Body of pancreas (tissue), 4 donors: ENCODE measurements around the gene ANKRD61. TPM values are rescaled to one million over a fixed set of nuclear protein-coding genes. Genes with fewer than 3 reads are reported as not detected.

Experiments
- ATAC-seq: fragments of 150-250 bp; one replicate; pipeline ENCODE4 v1.9.1; 2016
- DNase-seq, 4 donors: peaks; one replicate each; pipeline ENCODE4 v3.0.0-alpha.2; 2019
- H3K27ac ChIP-seq, 4 donors: fragments of 200-600 bp; sonication (generic); 1 replicate in 3 of 4; 2 replicates in 1 of 4; pipeline versions ENCODE4 v1.5.1 to v1.6.1; 2016 to 2019; ENCODE audit warnings: mild to moderate bottlenecking in 1 of 4, mixed read lengths in 1 of 4, moderate library complexity in 1 of 4
- H3K27me3 ChIP-seq, 2 donors: fragments of 200-600 bp; sonication (generic); one replicate each; pipeline ENCODE4 v1.6.0; 2016; ENCODE audit warnings: mild to moderate bottlenecking in 1 of 2
- H3K36me3 ChIP-seq, 2 donors: fragments of 200-600 bp; sonication (generic); replicated peaks in 1 of 2; 2 replicates each; pipeline ENCODE4 v1.5.1; 2016; ENCODE audit warnings: low read depth in 2 of 2; ENCODE audit not compliant: insufficient read depth in 1 of 2
- H3K4me1 ChIP-seq: fragments of 200-600 bp; sonication (generic); one replicate; pipeline ENCODE4 v1.6.0; 2016
- H3K4me3 ChIP-seq, 2 donors: fragments of 200-600 bp; sonication (generic); 1 replicate in 1 of 2; 2 replicates in 1 of 2; pipeline ENCODE4 v1.5.1; 2016 to 2019
- H3K9me3 ChIP-seq, 3 donors: fragments of 200-600 bp; sonication (generic); 1 replicate in 2 of 3; 2 replicates in 1 of 3; pipeline ENCODE4 v1.5.1; 2016
- CTCF ChIP-seq, 7 experiments: fragments of 450-650 bp in 4 of 7; fragments of 200-600 bp in 3 of 7; sonication (generic) in 3 of 7; IDR thresholded peaks; one replicate each; pipeline ENCODE4 v1.5.1; 2016 to 2019; ENCODE audit warnings: antibody characterized with exemption in 7 of 7
- POLR2A ChIP-seq, 3 donors: fragments of 450-650 bp; IDR thresholded peaks; one replicate each; pipeline ENCODE4 v1.6.1; 2016; ENCODE audit warnings: antibody characterized with exemption in 3 of 3, mild to moderate bottlenecking in 2 of 3
- WGBS, 2 donors: methylation state at CpG; one replicate each; pipeline ENCODE4 v1.1.5; 2017; 5-methylcytosine and 5-hydroxymethylcytosine counted together
- intact Hi-C: fragments of 100-400 bp; cut with DNase I; formaldehyde crosslinking; loops from one replicate; pipeline ENCODE4 v1.15.1; 2023
- total RNA-seq, 2 donors: library from RNA; depleted of rRNA; stranded (reverse); fragments of >200 nt; gene quantifications; one replicate each; pipeline ENCODE4 v1.1.0, GENCODE V29; 2016

ANKRD61 gene
- total RNA-seq, 2 donors from 2014 or later: not detected

- ATAC-seq (peak; percentile 68), DNase-seq (peak; percentile 23 to 64 (median 42))
- Histone ChIP-seq H3K36me3 (peaks cover 0 to 44% of the 10 kb centered on the region in 2 donors), H3K27ac (peak overlapping the region in 2 of 4 donors; percentile 7 to 61), H3K27me3 (no peaks in the 10 kb centered on the region), H3K9me3 (no peaks in the 10 kb centered on the region), H3K4me3 (no peak overlapping the region), H3K4me1 (no peaks in the 10 kb centered on the region)
- 70 to 93% methylated on average over 5 to 22 of the region's 22 CpGs for WGBS, 2 donors
- intact Hi-C loops: no loop called here
- TF ChIP-seq POLR2A (IDR thresholded peaks at IDR 0.05) (no peak), CTCF (IDR thresholded peaks at IDR 0.05) (peak in 3 of 7 experiments; percentile 10 to 15 (median 13))
Observed at GRCh38 chr7:6026011-6026819, 5.0 kb upstream of the ANKRD61 start.

GRCh38 chr7:6026820-6027311 lies 4.3 kb upstream of the ANKRD61 start:
- TF ChIP-seq POLR2A (IDR thresholded peaks at IDR 0.05): peak in 1 of 3 donors; percentile 13
- peak in 1 of 7 experiments; percentile 1 for TF ChIP-seq CTCF (IDR thresholded peaks at IDR 0.05)
- no peaks in the 10 kb centered on the region for H3K9me3 ChIP-seq
- no peak overlapping the region for H3K4me3 ChIP-seq
- intact Hi-C loops: no loop called here
- peak overlapping the region in 2 of 4 donors; percentile 20 to 61 for H3K27ac ChIP-seq
- ATAC-seq (no peak), DNase-seq (peak in 1 of 4 donors; percentile 33)
- no peaks in the 10 kb centered on the region for H3K4me1 ChIP-seq
- H3K36me3 ChIP-seq: peaks cover 0 to 41% of the 10 kb centered on the region in 2 donors
- 80 to 86% methylated on average over 12 of the region's 12 CpGs for WGBS, 2 donors
- no peaks in the 10 kb centered on the region for H3K27me3 ChIP-seq

GRCh38 chr7:6027806-6028365 lies 3.3 kb upstream of the ANKRD61 start:
- 89 to 94% methylated on average over 1 of the region's 1 CpG for WGBS, 2 donors

GRCh38 chr7:6028563-6028962 lies 2.6 kb upstream of the ANKRD61 start:
- Histone ChIP-seq H3K27ac (no peak overlapping the region), H3K9me3 (no peaks in the 10 kb centered on the region), H3K4me1 (no peaks in the 10 kb centered on the region), H3K36me3 (peaks cover 0 to 31% of the 10 kb centered on the region in 2 donors), H3K4me3 (no peak overlapping the region), H3K27me3 (no peaks in the 10 kb centered on the region)
- intact Hi-C loops: no loop called here
- no peak for ATAC-seq
- DNase-seq: no peak
- WGBS, 2 donors: 85 to 88% methylated on average over 5 of the region's 5 CpGs
- TF ChIP-seq CTCF (IDR thresholded peaks at IDR 0.05): no peak
- TF ChIP-seq POLR2A (IDR thresholded peaks at IDR 0.05): no peak

More at GRCh38 chr7:6027806-6028365, 3.3 kb upstream of the ANKRD61 start:
- H3K4me1 ChIP-seq: no peaks in the 10 kb centered on the region
- ATAC-seq: no peak
- no peak for TF ChIP-seq POLR2A (IDR thresholded peaks at IDR 0.05)
- TF ChIP-seq CTCF (IDR thresholded peaks at IDR 0.05): no peak
- intact Hi-C loops: no loop called here
- H3K27me3 ChIP-seq: no peaks in the 10 kb centered on the region
- H3K9me3 ChIP-seq: no peaks in the 10 kb centered on the region
- H3K36me3 ChIP-seq: peaks cover 0 to 36% of the 10 kb centered on the region in 2 donors
- no peak overlapping the region for H3K27ac ChIP-seq
- no peak overlapping the region for H3K4me3 ChIP-seq
- DNase-seq: no peak
